ENCODE measurements around the gene NRL. TPM values are rescaled to one million over a fixed set of nuclear protein-coding genes. Genes with fewer than 3 reads are reported as not detected.

NRL gene
- total RNA-seq, 1 experiment from 2014 or later = 1.3 TPM

- H3K27ac Mint-ChIP-seq = no peak overlapping the region
- H3K4me3 Mint-ChIP-seq = no peak overlapping the region
- H3K4me1 Mint-ChIP-seq = peaks cover 14% of the 10 kb centered on the region
- H3K36me3 Mint-ChIP-seq = no peaks in the 10 kb centered on the region
- H3K9me3 Mint-ChIP-seq = no peaks in the 10 kb centered on the region
- H3K27me3 Mint-ChIP-seq (ENCODE audit: low read depth) = peaks cover 21% of the 10 kb centered on the region
- DNase-seq (ENCODE audit: low spot score) = no peak
- TF ChIP-seq OVOL2 (CRISPR knock-in tag; IDR thresholded peaks at IDR 0.05; ENCODE audit: borderline replicate concordance) (no peak), RORB (CRISPR knock-in tag; IDR thresholded peaks at IDR 0.05) (no peak), TCF7 (CRISPR knock-in tag; IDR thresholded peaks at IDR 0.05; ENCODE audit: low read depth) (no peak), CREB1 (CRISPR knock-in tag; IDR thresholded peaks at IDR 0.05) (no peak), ESRRA (CRISPR knock-in tag; IDR thresholded peaks at IDR 0.05; ENCODE audit: borderline replicate concordance) (no peak), FOXP1 (CRISPR knock-in tag; IDR thresholded peaks at IDR 0.05; ENCODE audit: borderline replicate concordance) (no peak), NFYB (CRISPR knock-in tag; conservative IDR thresholded peaks at IDR 0.05; ENCODE audit: low read depth) (no peak)
- TF ChIP-seq, protein P1, sequence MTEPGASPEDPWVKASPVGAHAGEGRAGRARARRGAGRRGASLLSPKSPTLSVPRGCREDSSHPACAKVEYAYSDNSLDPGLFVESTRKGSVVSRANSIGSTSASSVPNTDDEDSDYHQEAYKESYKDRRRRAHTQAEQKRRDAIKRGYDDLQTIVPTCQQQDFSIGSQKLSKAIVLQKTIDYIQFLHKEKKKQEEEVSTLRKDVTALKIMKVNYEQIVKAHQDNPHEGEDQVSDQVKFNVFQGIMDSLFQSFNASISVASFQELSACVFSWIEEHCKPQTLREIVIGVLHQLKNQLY (CRISPR knock-in tag; IDR thresholded peaks at IDR 0.05) = no peak
- ChIA-PET POLR2A (no interaction called here), CTCF (interaction anchor here (1.2 to 2.7 kb wide), 3 partner anchors 22 to 31 kb away, joined by 3 to 17 read pairs (median 7); no protein-coding TSS in a partner anchor)
- ATAC-seq = no peak
Observed at GRCh38 chr14:24087004-24087403, 27.7 kb downstream of the NRL start.

GRCh38 chr14:24086193-24086955 is 28.4 kb downstream of the NRL start:
- ChIA-PET POLR2A (no interaction called here), CTCF (interaction anchor here (1.2 to 2.7 kb wide), 3 partner anchors 22 to 31 kb away, joined by 3 to 17 read pairs (median 7); no protein-coding TSS in a partner anchor)
- ATAC-seq (no peak), DNase-seq (ENCODE audit: low spot score) (no peak)
- H3K9me3 Mint-ChIP-seq = no peaks in the 10 kb centered on the region
- no peak overlapping the region for H3K4me3 Mint-ChIP-seq
- H3K4me1 Mint-ChIP-seq = peaks cover 17% of the 10 kb centered on the region
- no peak for TF ChIP-seq OVOL2 (CRISPR knock-in tag; IDR thresholded peaks at IDR 0.05; ENCODE audit: borderline replicate concordance)
- no peak for TF ChIP-seq TEAD1 (CRISPR knock-in tag; IDR thresholded peaks at IDR 0.05)
- no peak for TF ChIP-seq SP1 (CRISPR knock-in tag; conservative IDR thresholded peaks at IDR 0.05)
- H3K27me3 Mint-ChIP-seq (ENCODE audit: low read depth) = peaks cover 24% of the 10 kb centered on the region
- no peak overlapping the region for H3K27ac Mint-ChIP-seq
- no peaks in the 10 kb centered on the region for H3K36me3 Mint-ChIP-seq

- POLR2A ChIA-PET = interaction anchor here (0.6 kb wide), 1 partner anchor 9 kb away, joined by 3 read pairs; the partner anchor contains the start of gene PCK2
- CTCF ChIA-PET = interaction anchor here (1.2 to 2.7 kb wide), 3 partner anchors 24 to 76 kb away, joined by 3 to 17 read pairs (median 7); partner anchors contain the start of gene IRF9
- Mint-ChIP-seq H3K27me3 (ENCODE audit: low read depth) (peaks cover 25% of the 10 kb centered on the region), H3K4me3 (no peak overlapping the region), H3K9me3 (no peaks in the 10 kb centered on the region), H3K27ac (no peak overlapping the region), H3K36me3 (no peaks in the 10 kb centered on the region), H3K4me1 (peaks cover 19% of the 10 kb centered on the region)
- ATAC-seq (no peak), DNase-seq (ENCODE audit: low spot score) (no peak)
- TF ChIP-seq ZNF423 (CRISPR knock-in tag; IDR thresholded peaks at IDR 0.05) (no peak), GTF2I (CRISPR knock-in tag; conservative IDR thresholded peaks at IDR 0.05) (no peak), FOXK1 (CRISPR knock-in tag; IDR thresholded peaks at IDR 0.05) (no peak), ZNF671 (CRISPR knock-in tag; IDR thresholded peaks at IDR 0.05) (no peak), SMAD3 (CRISPR knock-in tag; IDR thresholded peaks at IDR 0.05; ENCODE audit: borderline replicate concordance) (no peak), ZNF263 (CRISPR knock-in tag; IDR thresholded peaks at IDR 0.05; ENCODE audit: low read depth) (no peak), USF1 (CRISPR knock-in tag; IDR thresholded peaks at IDR 0.05) (no peak), CTCF (IDR thresholded peaks at IDR 0.05) (no peak), IRF2 (CRISPR knock-in tag; IDR thresholded peaks at IDR 0.05; ENCODE audit: borderline replicate concordance, low read depth) (no peak)
- TF ChIP-seq, protein P2, sequence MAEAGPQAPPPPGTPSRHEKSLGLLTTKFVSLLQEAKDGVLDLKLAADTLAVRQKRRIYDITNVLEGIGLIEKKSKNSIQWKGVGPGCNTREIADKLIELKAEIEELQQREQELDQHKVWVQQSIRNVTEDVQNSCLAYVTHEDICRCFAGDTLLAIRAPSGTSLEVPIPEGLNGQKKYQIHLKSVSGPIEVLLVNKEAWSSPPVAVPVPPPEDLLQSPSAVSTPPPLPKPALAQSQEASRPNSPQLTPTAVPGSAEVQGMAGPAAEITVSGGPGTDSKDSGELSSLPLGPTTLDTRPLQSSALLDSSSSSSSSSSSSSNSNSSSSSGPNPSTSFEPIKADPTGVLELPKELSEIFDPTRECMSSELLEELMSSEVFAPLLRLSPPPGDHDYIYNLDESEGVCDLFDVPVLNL (CRISPR knock-in tag; IDR thresholded peaks at IDR 0.05; ENCODE audit: borderline replicate concordance, low read depth) = no peak
- TF ChIP-seq, protein P3, sequence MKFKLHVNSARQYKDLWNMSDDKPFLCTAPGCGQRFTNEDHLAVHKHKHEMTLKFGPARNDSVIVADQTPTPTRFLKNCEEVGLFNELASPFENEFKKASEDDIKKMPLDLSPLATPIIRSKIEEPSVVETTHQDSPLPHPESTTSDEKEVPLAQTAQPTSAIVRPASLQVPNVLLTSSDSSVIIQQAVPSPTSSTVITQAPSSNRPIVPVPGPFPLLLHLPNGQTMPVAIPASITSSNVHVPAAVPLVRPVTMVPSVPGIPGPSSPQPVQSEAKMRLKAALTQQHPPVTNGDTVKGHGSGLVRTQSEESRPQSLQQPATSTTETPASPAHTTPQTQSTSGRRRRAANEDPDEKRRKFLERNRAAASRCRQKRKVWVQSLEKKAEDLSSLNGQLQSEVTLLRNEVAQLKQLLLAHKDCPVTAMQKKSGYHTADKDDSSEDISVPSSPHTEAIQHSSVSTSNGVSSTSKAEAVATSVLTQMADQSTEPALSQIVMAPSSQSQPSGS (CRISPR knock-in tag; IDR thresholded peaks at IDR 0.05; ENCODE audit: borderline replicate concordance, low read depth) = no peak
Observed at GRCh38 chr14:24085215-24085614, 29.5 kb downstream of the NRL start.
